ENCODE data around the gene AZIN2.

AZIN2 gene

GRCh38 chr1:33070628-33071027, 10.3 kb upstream of the AZIN2 start:
- in situ Hi-C loops (cut with HindIII; ENCODE audit: low pct_unique_long_range_greater_than_20kb, low sequenced_read_pairs): no loop called here
- DNase-seq (ENCODE audit: low read depth in 1 of 2, low spot score in 1 of 2): no peak
- no peak for TF ChIP-seq JUND (IDR thresholded peaks at IDR 0.05; ENCODE audit: low read depth)

DNA sequence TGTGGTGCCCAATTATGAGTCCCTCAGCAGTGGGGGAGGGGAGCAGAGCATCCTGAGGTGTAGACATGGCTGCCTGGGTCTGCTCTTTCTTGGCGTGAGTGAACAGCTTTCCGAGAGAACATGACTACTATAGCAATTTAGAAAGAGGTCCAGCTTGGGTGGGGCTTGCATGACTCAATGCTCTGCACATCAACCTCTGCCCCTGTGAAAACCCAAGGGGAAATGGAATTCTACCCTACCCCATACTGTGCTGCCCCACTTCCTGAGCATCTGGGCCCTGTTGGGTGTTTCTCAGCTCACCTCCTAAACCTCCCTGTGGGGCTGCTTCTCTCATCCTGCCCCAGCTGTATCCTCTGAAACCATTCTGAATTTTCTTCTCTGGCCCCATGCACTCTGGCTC, 8.2 kb upstream of the AZIN2 start:
- TF ChIP-seq JUND (IDR thresholded peaks at IDR 0.05; ENCODE audit: low read depth): no peak
- in situ Hi-C loops (cut with HindIII; ENCODE audit: low pct_unique_long_range_greater_than_20kb, low sequenced_read_pairs): no loop called here
- DNase-seq (ENCODE audit: low read depth in 1 of 2, low spot score in 1 of 2): no peak

DNA sequence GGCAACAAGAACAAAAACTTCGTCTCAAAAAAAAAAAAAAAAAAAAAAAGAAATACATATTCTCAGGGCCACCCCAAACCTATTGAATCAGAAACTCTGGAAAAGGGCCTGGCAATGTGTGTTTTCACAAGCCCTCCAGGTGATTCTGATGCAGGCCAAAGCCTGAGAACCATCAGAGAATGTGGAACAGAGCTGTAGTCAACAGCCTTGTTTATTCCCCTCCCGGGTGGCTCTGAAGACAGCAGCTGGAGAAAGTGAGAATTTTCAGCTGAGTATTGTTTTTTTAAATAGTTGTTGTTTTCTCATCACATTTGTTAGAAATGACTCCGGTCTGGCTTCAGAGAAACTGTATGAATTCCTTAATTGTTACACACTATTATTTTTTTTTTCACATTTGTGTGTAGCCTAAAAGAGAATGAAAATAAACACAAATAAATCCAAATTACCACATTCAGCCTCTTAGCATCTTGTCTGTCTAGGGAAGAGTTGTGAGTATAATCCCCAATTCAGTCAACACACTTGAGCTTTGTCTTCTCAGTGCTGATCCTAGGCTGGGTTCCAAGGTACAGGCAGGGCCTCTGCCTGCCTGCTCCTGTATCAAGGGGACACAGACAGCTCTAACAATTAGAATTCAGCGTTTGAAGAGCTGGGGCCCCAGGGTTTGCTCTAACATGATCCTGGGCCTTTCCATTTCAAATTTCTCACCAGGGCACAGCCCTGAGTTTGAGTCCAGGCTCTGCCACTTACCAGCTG, 6.6 kb upstream of the AZIN2 start:
- no peak for DNase-seq (ENCODE audit: low read depth in 1 of 2, low spot score in 1 of 2)
- in situ Hi-C loops (cut with HindIII; ENCODE audit: low pct_unique_long_range_greater_than_20kb, low sequenced_read_pairs): no loop called here
- no peak for TF ChIP-seq JUND (IDR thresholded peaks at IDR 0.05; ENCODE audit: low read depth)

- TF ChIP-seq JUND (IDR thresholded peaks at IDR 0.05; ENCODE audit: low read depth): no peak
- in situ Hi-C loops (cut with HindIII; ENCODE audit: low pct_unique_long_range_greater_than_20kb, low sequenced_read_pairs): no loop called here
- DNase-seq (ENCODE audit: low read depth in 1 of 2, low spot score in 1 of 2): no peak
These were observed 2.8 kb upstream of the AZIN2 start for GRCh38 chr1:33078030-33078591.

GRCh38 chr1:33080373-33080772, 580 bp upstream of the AZIN2 start:
- in situ Hi-C loops (cut with HindIII; ENCODE audit: low pct_unique_long_range_greater_than_20kb, low sequenced_read_pairs): no loop called here
- no peak for TF ChIP-seq JUND (IDR thresholded peaks at IDR 0.05; ENCODE audit: low read depth)
- DNase-seq (ENCODE audit: low read depth in 1 of 2, low spot score in 1 of 2): no peak

- DNase-seq (ENCODE audit: low read depth in 1 of 2, low spot score in 1 of 2): no peak
- in situ Hi-C loops (cut with HindIII; ENCODE audit: low pct_unique_long_range_greater_than_20kb, low sequenced_read_pairs): no loop called here
These were observed 777 bp downstream of the AZIN2 start for GRCh38 chr1:33081554-33082305.

DNA sequence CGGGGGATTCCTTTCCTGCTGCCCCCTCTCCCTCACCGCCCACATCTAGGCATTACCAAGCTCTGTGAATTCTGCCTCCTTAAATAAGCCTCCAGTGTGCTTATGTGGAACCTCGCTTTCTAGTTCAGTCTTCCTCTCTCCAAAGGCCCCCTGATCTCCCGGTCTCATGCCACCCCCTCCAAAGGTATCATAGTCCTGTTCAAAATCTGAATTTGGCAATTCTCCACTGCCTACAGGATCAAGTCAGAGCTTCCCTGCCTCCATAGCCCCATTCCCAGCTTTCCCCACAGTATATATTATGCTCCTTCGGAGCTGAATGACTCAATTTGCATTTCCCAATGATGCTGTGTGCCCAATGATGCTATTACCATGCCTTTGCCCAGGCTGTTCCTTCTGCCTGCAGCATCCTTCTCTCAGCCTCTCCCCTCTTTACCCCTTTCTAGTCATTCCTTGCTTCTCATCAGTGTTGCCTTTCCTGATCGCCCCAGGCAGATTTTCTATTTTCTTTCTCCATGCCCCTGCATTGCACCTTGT, 1.7 kb downstream of the AZIN2 start:
- in situ Hi-C loops (cut with HindIII; ENCODE audit: low pct_unique_long_range_greater_than_20kb, low sequenced_read_pairs): no loop called here
- no peak for TF ChIP-seq JUND (IDR thresholded peaks at IDR 0.05; ENCODE audit: low read depth)
- DNase-seq (ENCODE audit: low read depth in 1 of 2, low spot score in 1 of 2): no peak

More at GRCh38 chr1:33081554-33082305, 777 bp downstream of the AZIN2 start:
- TF ChIP-seq JUND (IDR thresholded peaks at IDR 0.05; ENCODE audit: low read depth): no peak

- TF ChIP-seq JUND (IDR thresholded peaks at IDR 0.05; ENCODE audit: low read depth): no peak
- DNase-seq (ENCODE audit: low read depth in 1 of 2, low spot score in 1 of 2): no peak
- in situ Hi-C loops (cut with HindIII; ENCODE audit: low pct_unique_long_range_greater_than_20kb, low sequenced_read_pairs): no loop called here
These were observed 4.4 kb downstream of the AZIN2 start for GRCh38 chr1:33085332-33085731.

- peak; percentile 19 to 77 for DNase-seq (ENCODE audit: low read depth in 1 of 2, low spot score in 1 of 2)
- no peak for TF ChIP-seq JUND (IDR thresholded peaks at IDR 0.05; ENCODE audit: low read depth)
- in situ Hi-C loops (cut with HindIII; ENCODE audit: low pct_unique_long_range_greater_than_20kb, low sequenced_read_pairs): no loop called here
These were observed 5.5 kb downstream of the AZIN2 start for GRCh38 chr1:33086384-33086850.

DNA sequence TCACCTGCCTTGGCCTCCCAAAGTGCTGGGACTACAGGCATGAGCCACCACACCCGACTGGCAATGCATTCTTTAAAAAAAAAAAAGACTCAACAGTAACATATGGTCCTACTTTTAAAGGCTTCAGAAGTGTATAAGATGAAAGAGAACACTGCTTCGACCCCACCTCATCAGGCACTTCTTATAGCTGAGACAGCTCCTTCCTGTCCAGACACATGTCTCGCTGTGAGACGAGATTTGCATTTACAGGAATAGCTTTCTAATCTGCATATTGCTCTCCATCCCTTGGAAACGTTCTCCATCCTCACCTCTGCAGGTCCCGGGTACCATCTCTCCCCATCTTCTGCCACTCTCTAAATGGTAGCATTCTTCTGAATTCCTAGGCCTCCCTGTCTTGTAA, 6.7 kb downstream of the AZIN2 start:
- TF ChIP-seq JUND (IDR thresholded peaks at IDR 0.05; ENCODE audit: low read depth): no peak
- DNase-seq (ENCODE audit: low read depth in 1 of 2, low spot score in 1 of 2): no peak
- in situ Hi-C loops (cut with HindIII; ENCODE audit: low pct_unique_long_range_greater_than_20kb, low sequenced_read_pairs): no loop called here

- no peak for TF ChIP-seq JUND (IDR thresholded peaks at IDR 0.05; ENCODE audit: low read depth)
- no peak for DNase-seq (ENCODE audit: low read depth in 1 of 2, low spot score in 1 of 2)
- in situ Hi-C loops (cut with HindIII; ENCODE audit: low pct_unique_long_range_greater_than_20kb, low sequenced_read_pairs): no loop called here
These were observed 7.4 kb downstream of the AZIN2 start for GRCh38 chr1:33088119-33088906.

- TF ChIP-seq JUND (IDR thresholded peaks at IDR 0.05; ENCODE audit: low read depth): no peak
- in situ Hi-C loops (cut with HindIII; ENCODE audit: low pct_unique_long_range_greater_than_20kb, low sequenced_read_pairs): no loop called here
- no peak for DNase-seq (ENCODE audit: low read depth in 1 of 2, low spot score in 1 of 2)
These were observed 8.5 kb downstream of the AZIN2 start for GRCh38 chr1:33089457-33089856.
